ENCODE data around the gene TDRD10. TPM values are rescaled to one million over a fixed set of nuclear protein-coding genes. Genes with fewer than 3 reads are reported as not detected.

TDRD10 gene
- polyA plus RNA-seq, 2 of the 4 experiments (the other 2 are of a cell fraction), result 0.04 TPM; not detected in 1

GRCh38 chr1:154577346-154578057 lies 75.5 kb downstream of the TDRD10 start:
- ATAC-seq (no peak), DNase-seq (ENCODE audit: low read depth in 1 of 2, low spot score in 1 of 2) (no peak), FAIRE-seq (no peak)
- CTCF ChIA-PET, result interaction anchor here (0.8 to 2.5 kb wide), 6 partner anchors 18 to 301 kb away, joined by 3 to 11 read pairs (median 4); no protein-coding TSS in a partner anchor
- Histone ChIP-seq H3K4me2 (no peak overlapping the region), H3K9me3 (no peaks in the 10 kb centered on the region), H3K4me1 (no peaks in the 10 kb centered on the region), H3K4me3 (no peak overlapping the region), H3K27ac (no peak overlapping the region)
- TF ChIP-seq HOXA7 (CRISPR knock-in tag; IDR thresholded peaks at IDR 0.05), result no peak
- TF ChIP-seq, protein P1, sequence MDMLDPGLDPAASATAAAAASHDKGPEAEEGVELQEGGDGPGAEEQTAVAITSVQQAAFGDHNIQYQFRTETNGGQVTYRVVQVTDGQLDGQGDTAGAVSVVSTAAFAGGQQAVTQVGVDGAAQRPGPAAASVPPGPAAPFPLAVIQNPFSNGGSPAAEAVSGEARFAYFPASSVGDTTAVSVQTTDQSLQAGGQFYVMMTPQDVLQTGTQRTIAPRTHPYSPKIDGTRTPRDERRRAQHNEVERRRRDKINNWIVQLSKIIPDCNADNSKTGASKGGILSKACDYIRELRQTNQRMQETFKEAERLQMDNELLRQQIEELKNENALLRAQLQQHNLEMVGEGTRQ (IDR thresholded peaks at IDR 0.05), result no peak
- no peak for TF ChIP-seq CTCF (IDR thresholded peaks at IDR 0.05)
- no peak for TF ChIP-seq NR3C1 (IDR thresholded peaks at IDR 0.05)
- no peak for TF ChIP-seq POLR2A (IDR thresholded peaks at IDR 0.05; ENCODE audit: low read length)
- TF ChIP-seq MAFK (IDR thresholded peaks at IDR 0.05; ENCODE audit: partially characterized antibody), result no peak
- no peak for TF ChIP-seq HOXB13 (CRISPR knock-in tag; IDR thresholded peaks at IDR 0.05; ENCODE audit: low read depth)
- 81% methylated on average over 7 of the region's 7 CpGs for WGBS (ENCODE audit: missing lambda C conversion rate)
- POLR2A ChIA-PET, result interaction anchor here (1.9 kb wide), 1 partner anchor 10 kb away, joined by 6 read pairs; the partner anchor contains the start of gene CHRNB2

DNA sequence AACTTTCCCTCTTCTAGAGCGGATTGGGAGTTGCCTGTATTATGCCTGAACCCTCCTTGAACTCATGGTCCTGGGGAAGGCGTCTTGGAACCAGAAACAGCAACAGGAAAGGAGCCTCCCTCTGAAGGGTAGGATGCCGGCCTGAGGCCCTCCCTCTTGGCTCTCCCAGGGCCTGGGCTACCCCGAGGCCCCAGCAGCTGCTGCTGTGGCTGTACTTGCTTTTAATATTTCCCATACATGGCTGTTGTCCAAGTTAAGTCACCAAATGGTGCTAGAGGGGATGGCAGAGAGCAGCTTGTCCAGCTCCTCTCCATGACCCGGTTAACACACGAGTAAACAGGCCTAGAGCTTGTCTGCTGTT lies 76.0 kb downstream of the TDRD10 start:
- no peak for FAIRE-seq
- Histone ChIP-seq H3K4me3 (no peak overlapping the region), H3K27ac (no peak overlapping the region), H3K9me3 (no peaks in the 10 kb centered on the region), H3K4me2 (no peak overlapping the region), H3K4me1 (no peaks in the 10 kb centered on the region)
- DNase-seq (ENCODE audit: low read depth in 1 of 2, low spot score in 1 of 2), result no peak
- TF ChIP-seq HOXB5 (CRISPR knock-in tag; IDR thresholded peaks at IDR 0.05) (no peak), MAZ (IDR thresholded peaks at IDR 0.05; ENCODE audit: borderline replicate concordance, low read depth, low read length) (no peak), EHF (CRISPR knock-in tag; IDR thresholded peaks at IDR 0.05) (no peak), TP53 (CRISPR knock-in tag; IDR thresholded peaks at IDR 0.05) (no peak), PHF8 (IDR thresholded peaks at IDR 0.05; ENCODE audit: borderline replicate concordance, low read depth) (no peak), RAD21 (conservative IDR thresholded peaks at IDR 0.05 in 1 of 2, IDR thresholded peaks at IDR 0.05 in 1 of 2) (no peak), POLR2A (IDR thresholded peaks at IDR 0.05; ENCODE audit: low read length) (no peak), ATOH8 (CRISPR knock-in tag; IDR thresholded peaks at IDR 0.05; ENCODE audit: low read depth) (no peak), FOSB (CRISPR knock-in tag; IDR thresholded peaks at IDR 0.05) (no peak), JUNB (IDR thresholded peaks at IDR 0.05) (no peak), MAFK (IDR thresholded peaks at IDR 0.05; ENCODE audit: partially characterized antibody) (no peak), RFX5 (IDR thresholded peaks at IDR 0.05) (no peak), FOSL2 (IDR thresholded peaks at IDR 0.05) (no peak), FOSL2 (CRISPR knock-in tag; IDR thresholded peaks at IDR 0.05) (no peak), HES2 (IDR thresholded peaks at IDR 0.05) (no peak)
- TF ChIP-seq, protein P2, sequence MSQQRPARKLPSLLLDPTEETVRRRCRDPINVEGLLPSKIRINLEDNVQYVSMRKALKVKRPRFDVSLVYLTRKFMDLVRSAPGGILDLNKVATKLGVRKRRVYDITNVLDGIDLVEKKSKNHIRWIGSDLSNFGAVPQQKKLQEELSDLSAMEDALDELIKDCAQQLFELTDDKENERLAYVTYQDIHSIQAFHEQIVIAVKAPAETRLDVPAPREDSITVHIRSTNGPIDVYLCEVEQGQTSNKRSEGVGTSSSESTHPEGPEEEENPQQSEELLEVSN (IDR thresholded peaks at IDR 0.05; ENCODE audit: borderline replicate concordance, low read depth), result no peak
- TF ChIP-seq, protein P1 (IDR thresholded peaks at IDR 0.05), result no peak
- TF ChIP-seq, protein P3, sequence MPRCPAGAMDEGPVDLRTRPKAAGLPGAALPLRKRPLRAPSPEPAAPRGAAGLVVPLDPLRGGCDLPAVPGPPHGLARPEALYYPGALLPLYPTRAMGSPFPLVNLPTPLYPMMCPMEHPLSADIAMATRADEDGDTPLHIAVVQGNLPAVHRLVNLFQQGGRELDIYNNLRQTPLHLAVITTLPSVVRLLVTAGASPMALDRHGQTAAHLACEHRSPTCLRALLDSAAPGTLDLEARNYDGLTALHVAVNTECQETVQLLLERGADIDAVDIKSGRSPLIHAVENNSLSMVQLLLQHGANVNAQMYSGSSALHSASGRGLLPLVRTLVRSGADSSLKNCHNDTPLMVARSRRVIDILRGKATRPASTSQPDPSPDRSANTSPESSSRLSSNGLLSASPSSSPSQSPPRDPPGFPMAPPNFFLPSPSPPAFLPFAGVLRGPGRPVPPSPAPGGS (IDR thresholded peaks at IDR 0.05), result no peak
- WGBS (ENCODE audit: missing lambda C conversion rate), result 88% methylated on average over 6 of the region's 6 CpGs
- ATAC-seq, result no peak
- ChIA-PET POLR2A (interaction anchor here (0.8 to 1.9 kb wide), 2 partner anchors 10 kb away, joined by 3 to 6 read pairs; partner anchors contain the start of gene CHRNB2), CTCF (interaction anchor here (0.8 to 1.7 kb wide), 4 partner anchors 11 to 182 kb away, joined by 3 to 5 read pairs (median 4); no protein-coding TSS in a partner anchor)

Data from A549 (cell line).